GM12873 (cell line): Measurements from ENCODE around the gene GCC2.

Experiments
- TF ChIP-seq, protein P1 (sequence below): IDR thresholded peaks from 2 replicates; pipeline ENCODE4 v1.5.1; 2012; ENCODE audit warnings: low read depth, mild to moderate bottlenecking, moderate library complexity, low read length, control low read depth; ENCODE audit not compliant: insufficient read depth; ENCODE audit errors: missing control alignments

GCC2 gene

DNA sequence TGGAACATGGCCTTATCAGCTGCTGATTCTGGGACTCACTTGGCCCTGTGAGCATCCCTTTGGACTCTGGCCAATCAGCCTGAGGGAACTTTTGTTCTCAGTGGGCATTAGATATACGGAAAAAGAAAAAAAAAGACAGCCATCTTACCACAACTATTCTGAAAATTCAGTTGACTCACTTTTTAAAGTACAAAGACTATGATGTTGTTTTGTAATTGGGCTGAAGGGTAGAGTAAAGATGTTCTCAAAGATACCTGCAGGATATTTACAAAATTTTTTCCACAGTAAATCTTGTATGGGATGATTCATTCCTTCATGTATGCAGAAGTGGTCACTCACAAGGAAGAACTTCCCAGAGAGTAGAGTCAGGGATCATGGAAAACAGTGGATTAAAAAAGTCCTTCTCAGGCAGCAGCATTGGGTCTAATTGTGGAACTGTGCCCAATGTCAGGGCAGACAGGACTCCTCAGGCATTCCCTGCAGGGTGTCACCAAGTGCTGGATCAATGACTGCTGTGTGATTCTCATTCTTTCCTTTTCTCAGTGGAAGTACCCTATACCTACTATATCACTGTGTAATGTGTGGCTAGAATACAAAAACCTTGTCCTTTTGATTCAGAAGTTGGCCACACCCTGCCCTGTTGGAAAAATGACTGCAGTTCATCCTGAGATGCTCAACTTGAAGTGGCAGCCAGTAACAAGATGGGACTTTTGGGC is 35.9 kb upstream of the GCC2 start:
- TF ChIP-seq, protein P1, sequence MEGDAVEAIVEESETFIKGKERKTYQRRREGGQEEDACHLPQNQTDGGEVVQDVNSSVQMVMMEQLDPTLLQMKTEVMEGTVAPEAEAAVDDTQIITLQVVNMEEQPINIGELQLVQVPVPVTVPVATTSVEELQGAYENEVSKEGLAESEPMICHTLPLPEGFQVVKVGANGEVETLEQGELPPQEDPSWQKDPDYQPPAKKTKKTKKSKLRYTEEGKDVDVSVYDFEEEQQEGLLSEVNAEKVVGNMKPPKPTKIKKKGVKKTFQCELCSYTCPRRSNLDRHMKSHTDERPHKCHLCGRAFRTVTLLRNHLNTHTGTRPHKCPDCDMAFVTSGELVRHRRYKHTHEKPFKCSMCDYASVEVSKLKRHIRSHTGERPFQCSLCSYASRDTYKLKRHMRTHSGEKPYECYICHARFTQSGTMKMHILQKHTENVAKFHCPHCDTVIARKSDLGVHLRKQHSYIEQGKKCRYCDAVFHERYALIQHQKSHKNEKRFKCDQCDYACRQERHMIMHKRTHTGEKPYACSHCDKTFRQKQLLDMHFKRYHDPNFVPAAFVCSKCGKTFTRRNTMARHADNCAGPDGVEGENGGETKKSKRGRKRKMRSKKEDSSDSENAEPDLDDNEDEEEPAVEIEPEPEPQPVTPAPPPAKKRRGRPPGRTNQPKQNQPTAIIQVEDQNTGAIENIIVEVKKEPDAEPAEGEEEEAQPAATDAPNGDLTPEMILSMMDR, result no peak

GRCh38 chr2:108413711-108414095 is 35.3 kb upstream of the GCC2 start:
- TF ChIP-seq, protein P1, result no peak

DNA sequence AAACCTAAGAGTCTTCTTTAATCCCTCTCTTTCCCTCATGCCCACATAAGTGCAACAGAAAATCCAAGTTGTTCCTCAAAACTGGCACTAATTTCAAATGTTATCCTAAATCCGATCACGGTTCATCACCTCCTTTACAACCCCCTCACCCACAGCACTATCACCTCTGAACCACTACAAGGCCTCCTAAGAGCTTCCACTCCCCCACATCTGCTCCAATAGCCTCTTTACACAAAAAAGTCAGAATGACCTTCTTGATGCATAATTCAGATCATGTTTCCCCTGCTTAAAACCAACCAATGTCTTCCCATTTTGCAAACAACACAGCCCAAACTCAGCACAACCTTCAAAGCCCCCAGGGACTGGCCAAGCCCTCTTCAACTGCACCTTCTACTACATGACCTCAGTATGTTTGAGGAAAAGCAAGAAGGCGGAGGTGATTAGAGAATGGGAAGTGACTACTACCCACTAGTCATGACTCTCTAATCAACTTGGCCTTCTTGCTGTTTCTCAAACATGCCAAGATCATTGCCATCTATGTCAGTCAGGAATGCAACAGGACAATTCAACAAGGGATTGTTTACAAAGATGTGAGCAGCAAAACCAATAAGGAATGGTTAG is 34.6 kb upstream of the GCC2 start:
- TF ChIP-seq, protein P1, result no peak

DNA sequence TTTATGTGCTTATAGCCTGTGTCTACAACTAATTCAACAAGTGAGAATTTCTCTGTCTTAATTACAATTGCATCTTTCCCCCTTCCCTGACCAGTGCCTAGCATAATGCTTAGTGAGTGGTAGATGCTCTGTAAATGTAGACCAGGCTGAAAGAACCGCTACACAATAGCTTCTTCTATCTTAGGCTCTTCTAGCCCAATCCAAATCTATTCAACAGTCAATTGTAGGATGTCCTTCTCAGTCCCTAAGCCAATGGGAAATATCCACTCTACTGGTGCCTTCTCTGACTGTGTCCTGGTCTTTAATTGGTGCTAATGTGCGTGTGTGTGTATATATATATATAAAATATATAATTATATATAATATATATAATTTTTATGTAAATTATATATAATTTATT is 34.1 kb upstream of the GCC2 start:
- TF ChIP-seq, protein P1, result no peak

DNA sequence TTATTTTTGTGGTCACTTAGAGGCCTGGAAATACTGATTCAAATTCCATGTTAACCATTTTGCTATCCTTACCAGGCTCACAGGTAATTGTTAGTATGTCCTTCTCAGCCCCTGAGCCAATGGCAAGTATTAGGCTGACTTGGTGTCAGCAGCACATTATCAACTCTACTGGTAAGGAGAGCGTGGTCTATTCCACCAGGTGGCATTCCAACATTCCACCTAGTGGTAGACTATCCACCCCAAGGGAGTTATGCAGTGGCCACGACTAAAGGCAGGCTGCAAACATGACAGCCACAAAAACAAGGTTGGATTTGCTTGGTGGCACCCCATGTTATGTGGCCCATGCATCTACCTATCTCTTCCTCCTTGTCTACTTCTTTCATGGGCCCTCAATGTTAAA is 31.8 kb upstream of the GCC2 start:
- TF ChIP-seq, protein P1, result peak; percentile 28

- TF ChIP-seq, protein P1, result no peak
Measured at GRCh38 chr2:108418416-108418815, 30.6 kb upstream of the GCC2 start.

DNA sequence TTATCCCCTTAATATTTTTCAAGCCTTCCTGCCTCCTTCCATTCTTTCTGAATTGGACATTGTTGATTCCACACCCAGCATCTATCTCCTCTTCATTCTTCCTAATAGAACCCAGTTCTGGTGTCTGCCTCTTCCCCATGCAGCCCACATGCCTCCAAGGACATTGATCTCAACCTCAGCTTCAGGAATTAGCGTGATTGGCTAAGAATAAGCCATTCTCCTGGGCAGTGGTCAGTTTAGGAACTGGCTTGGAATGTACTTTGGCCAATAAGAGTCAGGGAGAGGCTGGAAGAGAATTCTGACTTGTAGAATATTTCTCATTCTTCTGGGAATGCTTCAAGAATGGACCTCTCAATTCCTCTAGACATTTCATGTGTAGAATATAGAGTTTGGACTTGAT is 25.9 kb upstream of the GCC2 start:
- TF ChIP-seq, protein P1, result no peak
